Gastroesophageal sphincter (tissue), 4 donors: Measurements from ENCODE around the gene SCN1A. TPM values are rescaled to one million over a fixed set of nuclear protein-coding genes. Genes with fewer than 3 reads are reported as not detected.

Experiments
- ATAC-seq: fragments of 150-250 bp; one replicate; pipeline ENCODE4 v1.9.1; 2016; ENCODE audit warnings: mild to moderate bottlenecking, moderate library complexity
- H3K27ac ChIP-seq, 4 donors: fragments of 200-600 bp; sonication (generic) in 3 of 4; 1 replicate in 3 of 4; 2 replicates in 1 of 4; pipeline ENCODE4 v1.5.1; 2016 to 2019
- H3K27me3 ChIP-seq: fragments of 200-600 bp; sonication (generic); one replicate; pipeline ENCODE4 v1.5.1; 2019
- H3K36me3 ChIP-seq, 2 donors: fragments of 200-600 bp; sonication (generic); one replicate each; pipeline ENCODE4 v1.5.1; 2019; ENCODE audit warnings: control low read depth in 1 of 2
- H3K4me1 ChIP-seq, 3 donors: fragments of 200-600 bp; sonication (generic); 1 replicate in 2 of 3; 2 replicates in 1 of 3; pipeline ENCODE4 v1.5.1; 2016 to 2019; ENCODE audit warnings: control low read depth in 2 of 3
- H3K4me3 ChIP-seq, 2 donors: fragments of 200-600 bp; sonication (generic); one replicate each; pipeline ENCODE4 v1.5.1; 2019; ENCODE audit warnings: mild to moderate bottlenecking in 1 of 2, moderate library complexity in 1 of 2
- H3K9me3 ChIP-seq, 3 donors: fragments of 200-600 bp; sonication (generic); one replicate each; pipeline ENCODE4 v1.5.1; 2017 to 2019; ENCODE audit warnings: control low read depth in 2 of 3
- EP300 ChIP-seq: sonication (generic); formaldehyde crosslinking; IDR thresholded peaks from one replicate; pipeline ENCODE4 v1.6.1; 2017; ENCODE audit warnings: antibody characterized with exemption, mild to moderate bottlenecking
- POLR2A ChIP-seq, 2 donors: fragments of 450-650 bp; IDR thresholded peaks; one replicate each; pipeline ENCODE4 v1.6.1; 2017; ENCODE audit warnings: antibody characterized with exemption in 2 of 2, mild to moderate bottlenecking in 2 of 2, moderate library complexity in 1 of 2
- POLR2AphosphoS5 ChIP-seq: sonication (generic); formaldehyde crosslinking; IDR thresholded peaks from one replicate; pipeline ENCODE4 v1.6.1; 2017; ENCODE audit warnings: antibody characterized with exemption
- WGBS, 2 donors: methylation state at CpG; one replicate each; pipeline ENCODE4 v1.1.5; 2018; ENCODE audit warnings: low coverage in 1 of 2; 5-methylcytosine and 5-hydroxymethylcytosine counted together
- total RNA-seq, 4 donors: library from RNA; depleted of rRNA; stranded (reverse); fragments of >200 nt; gene quantifications; one replicate each; pipeline ENCODE4 v1.1.0, GENCODE V29; 2016
- TF ChIP-seq, protein P1 (sequence below), 4 experiments: fragments of 200-600 bp in 2 of 4; fragments of 450-650 bp in 2 of 4; sonication (generic) in 1 of 4; IDR thresholded peaks; one replicate each; pipeline ENCODE4 v1.5.1; 2017 to 2019; ENCODE audit warnings: antibody characterized with exemption in 4 of 4, mild to moderate bottlenecking in 2 of 4, moderate library complexity in 2 of 4

The SCN1A gene
- total RNA-seq, 4 donors from 2014 or later, result 0.05 to 0.08 TPM; not detected in 2

DNA sequence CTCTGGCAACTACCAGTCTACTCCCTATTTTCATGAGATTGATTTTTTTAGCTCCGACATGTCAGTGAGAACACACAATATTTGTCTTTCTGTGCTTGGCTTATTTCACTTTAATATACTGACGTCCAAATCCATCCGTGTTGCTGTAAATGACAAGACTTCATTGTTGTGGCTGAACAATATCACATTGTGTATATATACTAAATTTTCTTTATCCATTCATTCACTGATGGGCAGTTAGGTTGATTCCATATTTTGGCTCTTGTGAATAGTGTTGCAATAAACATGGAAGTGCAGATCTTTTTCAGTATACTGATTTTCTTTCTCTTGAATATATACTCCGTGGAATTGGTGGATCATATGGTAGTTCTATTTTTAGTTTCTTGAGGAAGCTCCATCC lies 168.4 kb downstream of the SCN1A start:
- TF ChIP-seq, protein P1, sequence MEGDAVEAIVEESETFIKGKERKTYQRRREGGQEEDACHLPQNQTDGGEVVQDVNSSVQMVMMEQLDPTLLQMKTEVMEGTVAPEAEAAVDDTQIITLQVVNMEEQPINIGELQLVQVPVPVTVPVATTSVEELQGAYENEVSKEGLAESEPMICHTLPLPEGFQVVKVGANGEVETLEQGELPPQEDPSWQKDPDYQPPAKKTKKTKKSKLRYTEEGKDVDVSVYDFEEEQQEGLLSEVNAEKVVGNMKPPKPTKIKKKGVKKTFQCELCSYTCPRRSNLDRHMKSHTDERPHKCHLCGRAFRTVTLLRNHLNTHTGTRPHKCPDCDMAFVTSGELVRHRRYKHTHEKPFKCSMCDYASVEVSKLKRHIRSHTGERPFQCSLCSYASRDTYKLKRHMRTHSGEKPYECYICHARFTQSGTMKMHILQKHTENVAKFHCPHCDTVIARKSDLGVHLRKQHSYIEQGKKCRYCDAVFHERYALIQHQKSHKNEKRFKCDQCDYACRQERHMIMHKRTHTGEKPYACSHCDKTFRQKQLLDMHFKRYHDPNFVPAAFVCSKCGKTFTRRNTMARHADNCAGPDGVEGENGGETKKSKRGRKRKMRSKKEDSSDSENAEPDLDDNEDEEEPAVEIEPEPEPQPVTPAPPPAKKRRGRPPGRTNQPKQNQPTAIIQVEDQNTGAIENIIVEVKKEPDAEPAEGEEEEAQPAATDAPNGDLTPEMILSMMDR (IDR thresholded peaks at IDR 0.05), result no peak
- Histone ChIP-seq H3K27me3 (no peaks in the 10 kb centered on the region), H3K36me3 (no peaks in the 10 kb centered on the region), H3K4me3 (no peak overlapping the region), H3K4me1 (peaks cover 2 to 8% (median 5%) of the 10 kb centered on the region in 3 donors), H3K9me3 (no peaks in the 10 kb centered on the region), H3K27ac (no peak overlapping the region)
- ATAC-seq, result no peak
- WGBS, 2 donors, result 61 to 80% methylated on average over 4 of the region's 4 CpGs

- no peaks in the 10 kb centered on the region for H3K9me3 ChIP-seq
- H3K27ac ChIP-seq, result no peak overlapping the region
- ATAC-seq, result no peak
- no peaks in the 10 kb centered on the region for H3K36me3 ChIP-seq
- TF ChIP-seq POLR2AphosphoS5 (no peak), EP300 (no peak), POLR2A (IDR thresholded peaks at IDR 0.05) (no peak)
- TF ChIP-seq, protein P1 (IDR thresholded peaks at IDR 0.05), result no peak
- 92 to 98% methylated on average over 2 to 3 of the region's 3 CpGs for WGBS, 2 donors
- H3K4me3 ChIP-seq, result no peak overlapping the region
- no peaks in the 10 kb centered on the region for H3K27me3 ChIP-seq
- peaks cover 2 to 10% (median 5%) of the 10 kb centered on the region in 3 donors for H3K4me1 ChIP-seq
Measured at GRCh38 chr2:165958313-165958960, 169.4 kb downstream of the SCN1A start.

DNA sequence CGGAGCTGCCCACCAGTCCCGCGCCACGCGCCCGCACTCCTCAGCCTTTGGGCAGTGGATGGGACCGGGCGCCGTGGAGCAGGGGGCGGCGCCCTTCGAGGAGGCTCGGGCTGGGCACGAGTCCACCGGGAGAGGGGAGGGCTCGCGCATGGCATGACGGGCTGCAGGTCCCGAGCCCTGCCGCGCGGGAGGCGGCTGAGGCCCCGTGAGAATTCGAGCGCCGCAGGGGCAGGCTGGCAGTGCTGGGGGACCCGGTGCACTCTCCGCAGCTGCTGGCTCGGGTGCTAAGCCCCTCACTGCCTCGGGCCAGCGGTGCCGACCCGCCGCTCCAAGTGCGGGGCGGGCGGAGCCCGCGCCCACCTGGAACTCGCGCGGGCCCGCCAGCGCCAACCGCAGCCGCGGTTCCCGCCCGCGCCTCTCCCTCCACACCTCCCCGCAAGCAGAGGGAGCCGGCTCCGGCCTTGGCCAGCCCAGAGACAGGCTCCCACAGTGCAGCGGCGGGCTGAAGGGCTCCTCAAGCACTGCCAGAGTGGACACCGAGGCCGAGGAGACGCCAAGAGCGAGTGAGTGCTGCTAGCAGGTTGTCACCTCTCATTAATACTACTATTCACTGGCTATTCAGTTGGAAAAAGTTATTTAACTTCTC lies 170.7 kb downstream of the SCN1A start:
- peak overlapping the region in 1 of 2 donors; percentile 8 for H3K4me3 ChIP-seq
- no peaks in the 10 kb centered on the region for H3K36me3 ChIP-seq
- no peaks in the 10 kb centered on the region for H3K27me3 ChIP-seq
- H3K9me3 ChIP-seq, result no peaks in the 10 kb centered on the region
- TF ChIP-seq, protein P1 (IDR thresholded peaks at IDR 0.05), result no peak
- no peak for TF ChIP-seq EP300
- no peak for TF ChIP-seq POLR2A (IDR thresholded peaks at IDR 0.05)
- no peak for TF ChIP-seq POLR2AphosphoS5
- peaks cover 2 to 18% (median 10%) of the 10 kb centered on the region in 3 donors for H3K4me1 ChIP-seq
- 83 to 100% methylated on average over 1 to 4 of the region's 60 CpGs for WGBS, 2 donors
- no peak for ATAC-seq
- no peak overlapping the region for H3K27ac ChIP-seq

GRCh38 chr2:165953655-165954606 lies 173.9 kb downstream of the SCN1A start, which contains the start of gene TTC21B:
Gene TTC21B, minus strand, starts transcription at chr2:165953776. Its CDS starts 71 bp downstream, at chr2:165953705.
- WGBS, 2 donors, result 0% methylated on average over 21 of the region's 55 CpGs
- ATAC-seq, result peak; percentile 98
- H3K27me3 ChIP-seq, result no peaks in the 10 kb centered on the region
- no peak for TF ChIP-seq EP300
- TF ChIP-seq, protein P1 (IDR thresholded peaks at IDR 0.05), result peak; percentile 61 to 85 (median 80)
- TF ChIP-seq POLR2AphosphoS5, result peak; percentile 47
- TF ChIP-seq POLR2A (IDR thresholded peaks at IDR 0.05), result peak; percentile 41 to 79
- H3K4me1 ChIP-seq, result peaks cover 5 to 38% (median 12%) of the 10 kb centered on the region in 3 donors
- H3K9me3 ChIP-seq, result no peaks in the 10 kb centered on the region
- peaks cover 0 to 4% of the 10 kb centered on the region in 2 donors for H3K36me3 ChIP-seq
- H3K4me3 ChIP-seq, result peak within 1 kb of the TSS; percentile 75 to 90
- peak within 1 kb of the TSS; percentile 80 to 89 (median 87) for H3K27ac ChIP-seq
